Vagina (tissue), 2 donors: ENCODE results near the gene ZNF417.

ENCODE experiments used
- CTCF ChIP-seq, 3 experiments: fragments of 450-650 bp in 2 of 3; fragments of 200-600 bp in 1 of 3; sonication (generic) in 1 of 3; IDR thresholded peaks; one replicate each; pipeline ENCODE4 v1.5.1; 2017 to 2019; ENCODE audit warnings: antibody characterized with exemption in 3 of 3, mild to moderate bottlenecking in 2 of 3, moderate library complexity in 2 of 3
- POLR2A ChIP-seq, 2 donors: fragments of 450-650 bp; IDR thresholded peaks; one replicate each; pipeline ENCODE4 v1.6.1; 2017; ENCODE audit warnings: antibody characterized with exemption in 2 of 2, mild to moderate bottlenecking in 2 of 2, moderate library complexity in 2 of 2

- TF ChIP-seq CTCF (IDR thresholded peaks at IDR 0.05) (no peak), POLR2A (IDR thresholded peaks at IDR 0.05) (no peak)
These were observed 30.7 kb upstream of the ZNF417 start for GRCh38 chr19:57947088-57947418.
